CD1c-positive myeloid dendritic cell (primary cell): Measurements from ENCODE around the gene CUX1.
"Not testable (repeated sequence)": the region's sequence is repeated elsewhere in the genome, so short reads cannot be mapped to it uniquely, and the experiment has no call there.

Experiments used
- DNase-seq: peaks from one replicate; pipeline ENCODE4 v3.0.0-alpha.2; 2016; ENCODE audit errors: extremely low spot score

CUX1 gene

DNA sequence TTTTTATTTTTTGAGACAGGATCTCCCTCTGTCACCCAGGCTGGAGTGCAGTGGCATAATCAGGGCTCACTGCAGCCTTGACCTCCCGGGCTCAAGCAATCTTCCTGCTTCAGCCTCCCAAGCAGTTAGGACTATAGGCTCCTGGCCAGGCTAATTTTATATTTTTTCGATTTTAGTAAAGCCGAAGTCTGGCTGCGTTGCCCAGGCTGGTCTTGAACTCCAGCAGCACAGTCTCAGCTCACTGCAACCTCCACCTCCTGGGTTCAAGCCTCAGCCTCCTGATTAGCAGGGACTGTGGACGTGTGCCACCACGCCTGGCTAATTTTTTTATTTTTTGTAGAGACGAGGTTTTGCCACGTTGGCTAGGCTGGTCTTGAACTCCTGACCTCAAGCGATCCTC is 225.4 kb downstream of the CUX1 start:
- not testable (repeated sequence) for DNase-seq

DNA sequence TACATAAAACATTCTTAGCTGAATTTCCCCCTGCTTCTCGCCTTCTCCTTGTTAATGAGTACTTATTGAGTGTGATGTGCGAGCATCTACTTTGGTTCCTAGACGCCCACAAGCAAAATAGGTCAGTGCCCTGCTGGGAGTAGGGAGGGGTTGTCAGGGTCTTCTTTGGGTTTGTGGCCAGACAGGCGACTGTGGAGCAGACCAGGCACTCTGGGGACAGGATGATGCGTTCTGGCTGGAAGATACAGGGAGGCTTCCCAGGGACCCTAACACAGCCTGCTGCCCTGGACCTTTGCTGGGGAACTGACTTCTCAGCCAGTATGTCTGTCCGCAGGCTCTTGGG is 227.2 kb downstream of the CUX1 start:
- DNase-seq: no peak

DNA sequence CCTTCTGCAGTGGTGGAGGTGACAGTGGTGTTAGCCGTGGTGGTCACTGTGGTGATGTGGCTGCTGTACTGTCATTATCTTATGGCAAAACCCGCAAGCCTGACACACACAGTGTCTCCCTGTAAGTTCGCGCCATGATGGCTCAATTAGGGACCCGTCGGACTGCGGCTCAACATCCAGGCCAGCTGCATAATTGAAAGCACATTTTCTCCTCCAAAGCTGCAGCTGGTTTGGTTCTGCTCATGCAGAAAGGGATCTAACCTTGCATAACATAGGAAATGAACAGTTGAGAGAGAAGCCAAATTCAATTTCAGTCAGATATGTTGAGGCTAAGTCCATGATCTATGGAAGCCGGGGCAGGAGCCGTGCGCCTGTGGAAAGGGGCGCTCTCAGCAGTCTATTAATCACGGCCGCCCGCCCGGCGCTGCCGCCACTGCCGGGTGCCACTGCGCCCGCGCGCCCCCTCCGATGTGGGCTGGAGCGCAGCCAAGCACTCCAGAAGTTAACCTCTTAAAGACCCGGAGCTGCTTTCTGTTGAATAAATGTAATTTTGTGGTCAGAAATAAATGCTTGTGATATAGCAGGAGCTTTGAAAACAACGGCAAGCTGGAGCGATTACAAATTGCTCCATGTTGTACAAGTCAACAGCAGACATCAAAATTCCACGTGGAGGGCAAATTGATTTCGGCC is 227.7 kb downstream of the CUX1 start:
- peak; percentile 17 for DNase-seq

DNA sequence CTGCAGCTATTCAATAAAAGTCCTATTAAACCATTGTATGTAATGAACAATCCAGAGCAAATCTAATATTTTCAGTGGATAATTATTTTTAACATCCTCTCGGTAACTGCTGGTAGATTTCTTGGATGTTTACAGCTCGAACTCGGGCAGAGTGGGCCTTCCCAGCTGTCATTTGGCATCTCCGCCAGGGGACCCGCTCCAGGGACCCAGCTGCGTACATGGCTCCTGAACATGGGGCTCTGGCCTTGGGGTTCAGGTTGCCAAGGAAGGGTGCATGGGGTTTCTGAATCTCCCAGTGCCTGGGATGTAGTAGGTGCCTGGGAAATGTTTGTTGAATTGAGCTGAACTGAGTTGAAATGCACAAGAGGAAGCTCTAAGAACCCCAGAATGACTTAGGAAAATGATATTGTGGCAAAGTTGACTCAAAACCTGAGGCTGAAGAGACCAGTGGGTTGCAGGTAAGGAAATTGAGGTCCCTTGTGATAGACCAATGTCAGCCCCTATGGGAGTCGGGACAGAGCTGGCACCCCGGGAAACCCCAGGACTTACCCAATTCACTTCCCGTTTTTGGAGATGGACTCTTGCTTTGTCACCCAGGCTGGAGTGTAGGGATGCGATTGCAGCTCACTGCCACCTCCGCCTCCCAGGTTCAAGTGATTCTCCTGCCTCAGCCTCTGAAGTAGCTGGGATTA is 228.4 kb downstream of the CUX1 start:
- DNase-seq: peak; percentile 74

DNA sequence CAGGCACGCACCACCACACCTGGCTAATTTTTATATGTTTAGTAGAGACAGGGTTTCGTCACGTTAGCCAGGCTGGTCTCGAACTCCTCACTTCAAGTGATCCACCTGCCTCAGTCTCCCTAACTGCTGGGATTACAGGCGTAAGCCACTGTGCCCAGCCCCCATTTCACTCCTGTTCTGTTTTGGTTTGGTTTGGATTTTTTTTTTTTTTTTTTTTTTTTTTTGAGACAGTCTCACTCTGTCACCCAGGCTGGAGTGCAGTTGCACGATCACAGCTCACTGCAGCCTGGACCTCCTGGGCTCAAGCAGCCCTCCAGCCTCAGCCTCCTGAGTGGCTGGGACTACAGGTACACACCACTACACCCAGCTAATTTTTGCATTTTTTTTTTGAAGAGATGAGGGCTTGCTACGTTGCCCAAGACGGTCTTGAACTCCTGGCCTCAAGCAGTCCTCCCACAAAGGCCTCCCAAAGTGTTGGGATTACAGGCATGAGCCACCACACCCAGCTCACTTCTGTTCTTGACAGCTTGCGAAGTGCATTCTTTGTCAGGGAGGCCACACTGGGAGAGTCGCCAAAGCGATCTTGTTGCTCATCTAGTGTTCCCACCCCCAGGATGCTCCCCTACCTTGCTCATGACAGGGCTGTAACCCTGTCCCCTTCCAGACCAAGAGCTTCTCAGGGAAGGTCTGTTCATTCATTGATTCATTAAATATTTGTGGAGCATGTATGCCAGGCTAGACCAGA is 229.1 kb downstream of the CUX1 start:
- DNase-seq: no peak

DNA sequence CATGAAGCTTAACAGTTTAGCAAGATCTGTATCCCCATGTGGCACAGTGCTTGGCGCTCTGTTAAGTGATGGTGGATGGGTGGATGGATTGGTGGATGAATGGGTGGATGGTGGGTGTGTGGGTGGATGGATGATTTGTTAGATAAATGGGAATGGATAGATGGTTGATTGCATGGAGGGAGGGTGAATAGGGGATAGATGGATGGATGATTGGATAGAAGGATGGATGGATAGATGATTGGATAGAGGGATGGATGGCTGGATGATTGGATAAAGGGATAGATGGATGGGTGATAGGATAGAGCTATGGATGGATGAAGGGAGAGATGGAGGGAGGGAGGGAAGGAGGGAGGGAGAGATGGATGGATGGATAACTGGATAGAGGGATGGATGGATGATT is 229.7 kb downstream of the CUX1 start:
- no peak for DNase-seq

DNA sequence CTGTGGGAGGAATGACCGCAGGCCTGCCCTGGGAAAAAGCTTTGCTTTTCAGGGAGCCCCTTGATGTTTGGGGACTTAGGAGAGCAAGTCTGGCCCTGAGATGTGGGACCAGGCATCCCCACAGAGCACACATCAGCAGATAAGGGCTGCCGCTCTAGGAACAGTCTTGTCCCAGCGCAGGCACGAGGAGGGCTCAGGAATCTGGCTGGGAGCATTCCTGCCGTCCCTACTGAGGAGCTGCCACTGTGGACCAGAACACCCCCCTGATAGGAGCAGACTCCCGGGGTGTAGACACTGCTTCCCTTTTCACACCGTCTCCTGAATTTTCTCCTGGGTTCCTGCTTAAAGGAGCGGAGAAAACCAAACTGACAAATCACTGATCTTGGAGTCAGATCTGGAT is 232.3 kb downstream of the CUX1 start:
- no peak for DNase-seq

DNA sequence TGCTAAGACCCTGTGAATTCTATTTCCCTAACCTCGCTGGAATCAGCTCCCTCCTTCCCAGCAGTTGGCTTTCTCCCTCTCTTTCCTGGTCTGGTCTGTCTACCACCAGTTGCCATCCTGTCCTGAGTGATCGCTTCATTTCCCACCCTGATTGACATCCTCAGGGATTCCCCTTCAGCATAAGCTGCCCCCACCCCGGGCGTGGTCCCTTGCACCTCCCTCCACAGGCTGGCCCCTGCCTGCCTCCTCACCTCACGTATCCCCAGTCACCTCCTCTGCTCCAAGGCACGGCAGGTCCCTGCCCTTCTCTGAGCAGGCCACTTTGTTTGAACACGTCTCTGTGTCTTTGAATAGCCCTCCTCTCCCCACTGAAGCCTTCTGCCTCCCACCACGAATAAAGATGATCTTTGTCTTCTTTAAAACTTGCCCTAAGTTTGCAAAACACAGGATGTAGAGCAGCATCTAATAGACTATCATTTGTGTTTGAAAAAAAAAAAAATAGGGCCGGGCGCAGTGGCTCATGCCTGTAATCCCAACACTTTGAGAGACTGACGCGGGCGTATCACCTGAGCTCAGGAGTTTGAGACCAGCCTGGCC is 233.5 kb downstream of the CUX1 start:
- no peak for DNase-seq

DNA sequence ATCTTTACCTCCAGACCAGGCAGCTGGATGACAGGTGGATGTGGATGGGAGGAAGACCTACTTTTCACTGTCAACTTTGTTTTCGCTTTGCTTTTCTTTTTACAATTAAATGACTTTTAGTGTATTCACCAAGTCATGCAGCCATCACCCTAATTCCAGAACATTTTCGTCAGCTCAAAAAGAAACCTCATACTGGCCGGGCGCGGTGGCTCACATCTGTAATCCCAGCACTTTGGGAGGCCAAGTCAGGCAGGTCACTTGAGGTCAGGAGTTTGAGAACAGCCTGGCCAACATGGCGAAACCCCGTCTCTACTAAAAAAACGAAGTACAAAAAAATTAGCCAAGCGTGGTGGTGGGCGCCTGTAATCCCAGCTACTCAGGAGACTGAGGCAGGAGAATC is 234.3 kb downstream of the CUX1 start:
- DNase-seq: not testable (repeated sequence)

DNA sequence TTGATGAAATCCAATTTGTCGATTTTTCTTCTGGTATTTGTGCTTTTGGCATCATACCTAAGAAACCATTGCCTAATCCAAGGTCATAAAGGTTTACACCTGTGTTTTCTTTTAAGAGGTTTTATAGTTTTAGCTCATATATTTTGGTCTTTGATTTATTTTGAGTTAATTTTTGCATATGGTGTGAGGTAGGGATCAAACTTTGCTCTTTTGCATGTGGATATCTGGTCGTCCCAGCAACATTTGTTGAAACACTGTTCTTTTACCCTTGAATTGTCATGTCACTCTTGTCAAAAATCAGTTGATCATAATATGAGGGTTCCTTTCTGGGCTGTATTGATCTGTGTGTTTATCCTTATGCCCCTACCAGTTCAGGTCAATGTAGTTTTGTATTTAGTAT is 236.7 kb downstream of the CUX1 start:
- DNase-seq: no peak

DNA sequence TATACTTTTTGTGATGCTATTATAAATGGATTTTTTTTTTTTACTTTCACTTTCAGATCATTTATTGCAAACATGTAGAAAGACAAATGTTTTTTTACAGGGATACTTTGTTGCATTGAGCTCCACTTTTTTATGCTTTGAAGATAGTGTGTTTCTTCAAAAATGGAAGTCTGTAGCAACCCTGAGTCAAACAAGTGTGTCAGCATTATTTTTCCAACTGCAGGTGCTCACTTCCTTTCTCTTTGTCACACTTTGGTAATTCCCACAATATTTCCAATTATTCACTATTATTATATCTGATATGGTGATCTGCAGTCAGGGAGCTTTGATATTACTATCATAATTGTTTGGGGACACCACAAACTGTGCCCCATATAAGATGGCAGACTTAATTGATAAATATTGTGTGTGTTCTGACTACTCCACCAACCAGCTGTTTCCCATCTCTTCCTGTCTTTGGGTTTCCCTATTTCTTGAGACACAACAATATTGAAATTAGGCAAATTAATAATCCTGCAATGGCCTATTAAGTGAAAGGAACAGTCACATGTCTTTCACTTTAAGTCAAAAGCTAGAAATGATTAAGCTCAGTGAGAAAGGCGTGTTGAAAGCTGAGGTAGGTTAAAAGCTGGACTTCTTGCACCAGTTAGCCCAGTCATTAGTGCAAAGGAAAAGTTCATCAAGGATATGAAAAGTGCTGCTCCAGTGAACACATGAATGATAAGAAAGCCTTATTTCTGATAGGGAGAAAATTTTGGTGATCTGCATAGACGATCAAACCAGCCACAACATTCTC is 238.0 kb downstream of the CUX1 start:
- no peak for DNase-seq

DNA sequence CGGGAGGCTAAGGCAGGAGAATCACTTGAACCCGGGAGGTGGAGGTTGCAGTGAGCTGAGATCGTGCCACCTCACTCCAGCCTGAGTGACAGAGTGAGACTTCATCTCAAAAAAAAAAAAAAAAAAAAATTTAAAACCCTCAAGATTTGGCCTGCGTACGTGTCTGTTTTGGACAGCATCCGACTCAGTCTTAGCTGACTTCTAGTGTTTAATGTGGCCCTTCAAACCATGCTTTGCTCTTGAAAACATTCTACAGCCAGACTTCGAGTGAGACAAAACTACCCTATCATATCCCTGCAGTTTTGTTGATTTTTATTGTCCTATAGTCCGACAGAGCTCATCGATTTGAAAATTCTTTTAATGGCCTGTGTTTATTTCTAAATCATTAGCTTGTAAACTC is 242.1 kb downstream of the CUX1 start:
- no peak for DNase-seq

DNA sequence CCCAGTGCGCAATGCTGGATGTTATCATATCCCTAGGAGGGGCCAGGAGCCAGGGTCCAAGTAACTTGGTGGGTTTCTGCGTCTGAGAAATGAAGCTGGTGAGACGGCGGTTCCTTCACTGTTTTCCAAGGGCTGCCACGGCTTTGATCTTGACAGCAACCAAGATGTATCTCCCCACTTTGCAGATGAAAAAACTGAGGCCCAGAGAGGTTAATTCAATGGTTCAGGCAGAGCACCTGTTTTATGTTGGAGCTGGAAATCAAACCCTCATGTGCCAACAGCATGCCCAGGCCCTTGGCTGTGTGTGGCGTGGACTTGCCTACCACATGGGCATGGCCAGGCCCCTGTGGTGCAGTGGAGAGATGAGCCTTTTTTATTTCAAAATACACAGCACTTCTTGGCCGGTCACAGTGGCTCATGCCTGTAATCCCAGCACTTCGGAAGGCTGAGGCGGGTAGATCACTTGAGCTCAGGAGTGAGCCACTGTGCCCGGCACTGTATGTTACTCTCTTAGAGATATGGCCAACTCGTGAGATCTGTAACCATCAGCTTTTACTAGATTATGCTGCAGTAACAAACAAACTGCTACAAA is 244.0 kb downstream of the CUX1 start:
- no peak for DNase-seq

DNA sequence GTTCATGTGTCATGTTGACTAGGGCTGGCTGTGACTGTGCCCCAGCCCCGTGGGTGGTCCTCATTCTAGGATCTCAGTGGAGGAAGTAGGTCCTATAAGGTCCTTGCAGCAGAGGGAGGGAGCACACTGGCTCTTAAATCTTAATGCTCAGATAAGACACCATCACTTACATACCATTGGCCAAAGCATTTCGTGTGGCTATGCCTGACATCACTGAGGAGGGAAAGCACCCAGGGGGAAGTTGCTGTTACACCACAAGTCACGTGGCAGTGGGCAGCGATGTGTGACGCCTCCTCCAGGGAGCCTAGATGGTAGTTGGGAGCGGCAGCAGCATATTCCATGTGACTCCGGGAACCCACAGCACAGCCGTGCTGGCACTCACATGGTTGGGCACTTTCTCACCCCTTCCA is 244.6 kb downstream of the CUX1 start:
- peak; percentile 96 for DNase-seq

DNA sequence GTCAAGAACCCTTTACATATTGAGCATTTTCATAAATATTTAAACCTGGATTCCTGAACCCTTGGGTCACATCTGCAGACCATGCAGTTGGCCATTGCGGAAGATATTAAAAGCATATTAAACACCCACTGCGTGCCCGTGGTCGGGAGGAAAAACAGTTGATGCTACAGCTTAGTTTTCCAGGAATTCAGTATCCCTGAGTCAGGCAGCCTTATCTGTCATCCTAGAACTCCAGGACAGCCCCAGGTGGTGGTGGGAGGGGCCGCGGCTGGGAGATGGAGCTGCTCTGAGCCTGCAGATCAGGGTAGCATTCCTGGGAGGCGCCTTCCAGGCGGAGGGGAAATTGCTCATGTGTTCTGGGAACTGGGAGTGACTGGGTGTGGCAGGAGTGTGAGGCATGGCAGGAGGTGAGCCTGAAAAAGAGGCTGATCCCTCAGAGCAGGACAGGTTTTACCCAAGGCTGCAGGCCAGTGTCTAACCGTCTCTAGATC is 246.3 kb downstream of the CUX1 start:
- DNase-seq: no peak

DNA sequence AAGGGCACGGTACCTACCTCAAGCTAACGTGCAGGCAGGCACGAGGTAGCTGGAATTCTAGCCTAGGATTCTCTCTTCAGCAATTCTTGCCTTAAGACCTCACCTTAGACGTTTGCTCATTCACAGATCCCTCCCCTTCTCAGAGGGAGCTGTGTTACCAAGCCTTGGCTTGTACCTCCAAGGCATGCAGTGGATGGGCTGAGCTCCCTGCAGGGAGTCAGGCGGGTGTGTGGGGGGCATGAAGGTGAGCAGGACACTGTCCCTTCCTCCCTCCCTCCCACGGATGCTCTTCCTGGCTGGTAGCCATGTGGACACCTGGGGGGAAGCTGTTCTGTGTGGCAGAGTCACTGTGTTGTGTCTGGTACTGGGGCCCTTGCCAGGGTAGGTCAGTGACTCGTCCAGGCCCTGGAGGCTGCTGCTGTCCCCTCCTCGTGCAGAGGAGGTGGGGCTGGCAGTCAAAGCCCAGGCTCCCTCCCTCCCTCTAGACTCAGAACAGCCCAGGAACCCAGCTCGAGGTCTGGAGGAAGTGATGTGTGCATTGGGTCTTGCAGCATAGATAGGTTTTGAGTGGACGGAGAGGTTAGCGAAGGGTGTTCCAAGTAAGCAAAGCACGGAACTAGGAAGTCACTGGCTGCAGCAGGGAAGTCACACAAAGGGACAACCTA is 247.1 kb downstream of the CUX1 start:
- peak; percentile 92 for DNase-seq

DNA sequence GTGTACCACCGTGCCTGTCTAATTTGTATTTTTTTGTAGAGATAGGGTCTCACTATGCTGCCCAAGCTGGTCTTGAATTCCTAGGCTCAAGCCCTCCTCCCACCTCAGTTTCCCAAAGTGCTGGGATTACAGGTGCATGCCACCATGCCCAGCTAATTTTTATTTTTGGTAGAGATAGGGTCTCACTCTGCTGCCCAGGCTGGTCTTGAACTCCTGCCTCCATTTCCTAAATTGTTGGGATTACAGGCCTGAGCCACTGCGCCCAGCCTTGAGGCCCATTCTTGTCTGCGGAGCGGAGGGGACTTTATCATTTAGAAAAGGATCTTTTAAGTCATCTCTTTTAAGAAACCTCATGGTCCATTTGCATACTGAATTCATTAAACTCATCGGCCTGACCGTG is 247.8 kb downstream of the CUX1 start:
- no peak for DNase-seq

DNA sequence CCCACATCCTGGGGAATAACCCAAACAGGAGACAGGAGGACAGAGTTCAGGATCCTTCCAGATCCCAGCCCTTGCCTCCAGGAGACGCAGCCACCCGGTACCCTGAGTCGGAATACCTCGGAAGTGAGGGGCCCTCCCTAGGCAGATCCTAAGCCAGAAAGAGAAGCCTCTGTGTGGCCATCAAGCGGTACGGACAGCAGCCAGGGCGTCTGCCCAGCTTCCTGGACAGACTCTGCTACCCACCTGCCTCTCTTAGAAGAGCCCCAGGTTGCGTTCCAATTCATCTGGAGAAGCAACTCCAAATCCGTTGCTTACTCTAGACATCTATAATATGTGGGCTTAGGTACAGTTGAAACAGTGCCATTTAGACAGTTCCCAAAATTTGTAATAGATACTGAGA is 249.1 kb downstream of the CUX1 start:
- no peak for DNase-seq

DNA sequence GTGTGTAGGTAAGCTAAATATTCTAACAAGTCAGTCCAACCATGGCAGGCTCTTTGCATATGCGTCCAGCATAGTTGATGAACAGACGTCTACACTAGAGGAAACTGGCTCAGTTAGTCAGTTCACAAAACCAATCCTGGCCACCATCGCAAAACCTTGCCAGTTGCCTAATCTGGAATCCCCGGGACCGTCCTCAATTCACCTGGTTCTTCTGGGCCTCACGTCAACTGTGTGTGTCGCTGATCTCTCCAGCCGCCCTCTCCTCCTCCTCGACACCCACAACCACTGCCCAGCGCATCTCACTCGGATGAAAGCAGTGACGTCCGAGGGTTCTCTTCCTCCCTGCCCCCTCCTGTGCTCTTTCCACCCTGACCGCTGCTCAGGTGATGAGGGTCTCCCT is 251.4 kb downstream of the CUX1 start:
- DNase-seq: no peak

DNA sequence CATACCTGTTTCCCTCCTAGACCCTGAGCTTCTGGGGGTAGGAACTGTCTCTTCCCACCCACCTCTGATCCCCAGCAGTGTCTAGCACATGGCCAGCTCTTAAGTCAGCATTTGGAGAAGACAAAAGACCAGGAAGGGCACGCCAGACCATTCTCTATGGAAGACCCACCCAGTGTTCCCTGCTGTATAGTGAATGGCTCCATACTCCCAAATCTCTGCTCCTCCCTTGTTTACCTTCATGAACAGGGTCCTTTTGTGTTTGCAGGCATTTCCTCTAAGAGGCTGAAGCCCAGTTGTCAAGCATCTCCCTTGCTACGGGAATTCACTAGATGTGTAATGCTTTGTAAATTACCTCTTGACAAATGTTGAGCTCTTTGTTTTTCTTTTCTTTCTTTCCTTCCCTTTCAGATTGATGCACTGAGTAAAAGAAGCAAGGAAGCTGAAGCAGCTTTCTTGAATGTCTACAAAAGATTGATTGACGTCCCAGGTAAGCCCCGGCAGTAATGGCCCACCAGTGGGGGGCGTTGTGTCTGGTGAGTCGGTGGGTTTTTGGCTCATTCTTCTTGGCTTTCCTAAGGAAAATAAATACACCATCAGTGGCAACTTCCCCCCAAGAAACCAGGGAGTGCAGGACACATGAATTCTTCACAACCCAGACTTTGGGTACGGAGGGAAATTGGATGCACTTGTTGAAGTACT is 252.7 kb downstream of the CUX1 start:
- DNase-seq: no peak
